ENCODE measurements around the gene LRRN4CL. TPM values are rescaled to one million over a fixed set of nuclear protein-coding genes. Genes with fewer than 3 reads are reported as not detected.

LRRN4CL gene
- total and polyA plus RNA-seq, 8 donors = 1.6 to 20.0 (median 5.8) TPM

GRCh38 chr11:62687508-62688396, 1.6 kb downstream of the LRRN4CL start:
- Histone ChIP-seq H3K4me1 (peaks cover 8 to 13% (median 10%) of the 10 kb centered on the region in 4 donors), H3K9me3 (no peaks in the 10 kb centered on the region), H3K4me3 (peak overlapping the region; percentile 36 to 46 (median 39)), H3K27ac (peak overlapping the region in 4 of 5 donors; percentile 57 to 78 (median 70)), H3K27me3 (peaks cover 0 to 15% (median 10%) of the 10 kb centered on the region in 3 donors), H3K36me3 (peaks cover 23 to 32% (median 30%) of the 10 kb centered on the region in 4 donors)
- 29 to 53% (median 38%) methylated on average over 38 to 74 of the region's 74 CpGs for WGBS, 5 donors
- no peak for TF ChIP-seq POLR2A (IDR thresholded peaks at IDR 0.05)
- TF ChIP-seq POLR2AphosphoS5 (IDR thresholded peaks at IDR 0.05) = no peak
- TF ChIP-seq EP300 (IDR thresholded peaks at IDR 0.05) = no peak
- no peak for TF ChIP-seq CTCF (IDR thresholded peaks at IDR 0.05)
- peak in 1 of 2 donors; percentile 58 for DNase-seq
- intact Hi-C loops (cut with DNase I; ENCODE audit: low total_unique reads) = no loop called here

GRCh38 chr11:62682518-62682917, 6.8 kb downstream of the LRRN4CL start:
- no peak overlapping the region for H3K4me3 ChIP-seq
- 49 to 70% (median 60%) methylated on average over 7 of the region's 7 CpGs for WGBS, 5 donors
- intact Hi-C loops (cut with DNase I; ENCODE audit: low total_unique reads) = no loop called here
- peaks cover 4 to 6% (median 5%) of the 10 kb centered on the region in 4 donors for H3K36me3 ChIP-seq
- H3K4me1 ChIP-seq = peaks cover 17 to 35% (median 22%) of the 10 kb centered on the region in 4 donors
- H3K9me3 ChIP-seq = no peaks in the 10 kb centered on the region
- DNase-seq = no peak
- H3K27me3 ChIP-seq = peaks cover 0 to 6% (median 1%) of the 10 kb centered on the region in 3 donors
- TF ChIP-seq EP300 (IDR thresholded peaks at IDR 0.05) (no peak), POLR2A (IDR thresholded peaks at IDR 0.05) (no peak), POLR2AphosphoS5 (IDR thresholded peaks at IDR 0.05) (no peak), CTCF (IDR thresholded peaks at IDR 0.05) (no peak)
- H3K27ac ChIP-seq = no peak overlapping the region

GRCh38 chr11:62680825-62681240, 8.5 kb downstream of the LRRN4CL start:
- WGBS, 5 donors = 34 to 41% (median 36%) methylated on average over 3 to 4 of the region's 4 CpGs
- peak; percentile 47 to 87 for DNase-seq
- intact Hi-C loops (cut with DNase I; ENCODE audit: low total_unique reads) = no loop called here
- Histone ChIP-seq H3K27me3 (no peaks in the 10 kb centered on the region), H3K4me3 (no peak overlapping the region), H3K9me3 (no peaks in the 10 kb centered on the region), H3K36me3 (peaks cover 19 to 22% (median 22%) of the 10 kb centered on the region in 4 donors), H3K4me1 (peaks cover 18 to 48% (median 32%) of the 10 kb centered on the region in 4 donors), H3K27ac (peak overlapping the region in 3 of 5 donors; percentile 18 to 93 (median 91))
- TF ChIP-seq CTCF (IDR thresholded peaks at IDR 0.05) (peak in 5 of 7 experiments; percentile 38 to 52 (median 50)), POLR2AphosphoS5 (IDR thresholded peaks at IDR 0.05) (peak in 1 of 3 donors; percentile 46), EP300 (IDR thresholded peaks at IDR 0.05) (no peak), POLR2A (IDR thresholded peaks at IDR 0.05) (no peak)

GRCh38 chr11:62678770-62679696, 10.3 kb downstream of the LRRN4CL start, which contains the start of gene UBXN1:
UBXN1 (minus strand) TSS chr11:62679073; CDS start chr11:62678923, 150 bp downstream.
- Histone ChIP-seq H3K36me3 (peaks cover 23 to 40% (median 39%) of the 10 kb centered on the region in 4 donors), H3K27ac (peak within 1 kb of the TSS; percentile 91 to 95 (median 93)), H3K4me1 (peaks cover 18 to 50% (median 35%) of the 10 kb centered on the region in 4 donors), H3K27me3 (no peaks in the 10 kb centered on the region), H3K9me3 (no peaks in the 10 kb centered on the region), H3K4me3 (peak within 1 kb of the TSS; percentile 92 to 99 (median 99))
- peak; percentile 72 to 95 (median 87) for TF ChIP-seq POLR2AphosphoS5 (IDR thresholded peaks at IDR 0.05)
- no peak for TF ChIP-seq POLR2A (IDR thresholded peaks at IDR 0.05)
- no peak for TF ChIP-seq CTCF (IDR thresholded peaks at IDR 0.05)
- TF ChIP-seq EP300 (IDR thresholded peaks at IDR 0.05) = no peak
- DNase-seq = peak; percentile 89 to 96
- intact Hi-C loops (cut with DNase I; ENCODE audit: low total_unique reads) = no loop called here
- 5 to 8% (median 7%) methylated on average over 34 to 55 of the region's 55 CpGs for WGBS, 5 donors
